Sigmoid colon (tissue), 7 donors: ENCODE data around the gene PLEKHO2. TPM values are rescaled to one million over a fixed set of nuclear protein-coding genes. Genes with fewer than 3 reads are reported as not detected.

Source experiments
- DNase-seq: peaks from one replicate; pipeline ENCODE4 v3.0.0-alpha.2; 2019
- H3K27ac ChIP-seq, 4 donors: fragments of 200-600 bp; sonication (generic); one replicate each; pipeline ENCODE4 v1.5.1; 2016 to 2019; ENCODE audit warnings: mild to moderate bottlenecking in 1 of 4
- H3K27me3 ChIP-seq, 3 donors: fragments of 200-600 bp; sonication (generic); one replicate each; pipeline ENCODE4 v1.5.1; 2019; ENCODE audit warnings: mild to moderate bottlenecking in 1 of 3
- H3K36me3 ChIP-seq, 4 donors: fragments of 200-600 bp; sonication (generic); one replicate each; pipeline ENCODE4 v1.5.1; 2016 to 2019
- H3K4me1 ChIP-seq, 4 donors: fragments of 200-600 bp; sonication (generic); one replicate each; pipeline ENCODE4 v1.5.1; 2017 to 2019
- H3K4me3 ChIP-seq, 4 donors: fragments of 200-600 bp; sonication (generic); one replicate each; pipeline ENCODE4 v1.5.1; 2017 to 2019; ENCODE audit warnings: mild to moderate bottlenecking in 2 of 4, moderate library complexity in 1 of 4
- H3K9me3 ChIP-seq, 4 donors: fragments of 200-600 bp in 3 of 4; sonication (generic) in 3 of 4; one replicate each; pipeline versions ENCODE4 v1.5.1 to v1.6.1; 2013 to 2019
- EP300 ChIP-seq, 4 donors: sonication (generic); formaldehyde crosslinking; IDR thresholded peaks; one replicate each; pipeline ENCODE4 v1.6.1; 2017; ENCODE audit warnings: antibody characterized with exemption in 4 of 4
- POLR2A ChIP-seq, 2 donors: fragments of 450-650 bp; IDR thresholded peaks; one replicate each; pipeline ENCODE4 v1.6.1; 2016; ENCODE audit warnings: antibody characterized with exemption in 2 of 2, mild to moderate bottlenecking in 2 of 2, moderate library complexity in 2 of 2
- POLR2AphosphoS5 ChIP-seq, 4 donors: sonication (generic); formaldehyde crosslinking; IDR thresholded peaks; one replicate each; pipeline ENCODE4 v1.6.1; 2017; ENCODE audit warnings: antibody characterized with exemption in 4 of 4
- WGBS, 2 donors: extraction: QIAGEN DNeasy Blood & Tissue Kit; methylation state at CpG; one replicate each; pipeline ENCODE4 v1.1.7; 2013; 5-methylcytosine and 5-hydroxymethylcytosine counted together
- intact Hi-C: fragments of 100-400 bp; cut with DNase I; formaldehyde crosslinking; loops from one replicate; pipeline ENCODE4 v1.15.1; 2023
- polyA plus RNA-seq, 3 donors: library from polyadenylated mRNA; stranded (reverse); fragments of 200-250 nt; gene quantifications; one replicate each; pipeline ENCODE4 v1.2.3, GENCODE V29; 2013
- total RNA-seq, 4 donors: library from RNA; depleted of rRNA; stranded (reverse); fragments of >200 nt; gene quantifications; one replicate each; pipeline ENCODE4 v1.1.0, GENCODE V29; 2016
- TF ChIP-seq, protein P1 (sequence below), 4 experiments: fragments of 450-650 bp in 3 of 4; fragments of 200-600 bp in 1 of 4; IDR thresholded peaks; one replicate each; pipeline ENCODE4 v1.5.1; 2016 to 2019; ENCODE audit warnings: antibody characterized with exemption in 4 of 4, mild to moderate bottlenecking in 3 of 4, moderate library complexity in 2 of 4
- donor health status: healthy with polysubstance abuse.
- donor health status: Bipolar disorder and iron deficiency.
- donor health status: healthy.

Gene PLEKHO2
- total and polyA plus RNA-seq, 7 donors = 11.4 to 43.4 (median 20.1) TPM

DNA sequence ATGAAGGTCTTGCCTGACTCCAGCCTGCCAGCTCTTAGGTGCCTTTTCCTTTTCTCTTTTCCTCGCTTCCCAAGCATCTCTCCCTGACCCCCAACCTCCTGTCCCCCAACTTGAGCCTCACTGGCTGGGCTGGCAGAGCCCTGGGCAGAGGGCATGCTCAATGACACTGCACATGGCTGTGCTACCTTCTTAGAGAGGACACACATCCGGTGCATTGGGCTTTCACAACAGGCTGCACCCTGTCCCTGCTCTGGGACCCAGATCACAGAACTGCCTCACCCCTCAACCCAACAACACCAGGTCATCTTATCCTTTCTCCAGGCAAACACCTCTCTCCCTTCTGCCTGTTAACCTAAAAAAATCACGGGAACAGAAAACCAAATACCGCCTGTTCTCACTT, 62.5 kb downstream of the PLEKHO2 start:
- H3K36me3 ChIP-seq = no peaks in the 10 kb centered on the region
- H3K4me1 ChIP-seq = peaks cover 0 to 10% (median 3%) of the 10 kb centered on the region in 4 donors
- H3K27ac ChIP-seq = no peak overlapping the region
- 90 to 94% methylated on average over 4 of the region's 4 CpGs for WGBS, 2 donors
- H3K4me3 ChIP-seq = no peak overlapping the region
- intact Hi-C loops = no loop called here
- peaks cover 0 to 7% (median 7%) of the 10 kb centered on the region in 4 donors for H3K9me3 ChIP-seq
- TF ChIP-seq EP300 (IDR thresholded peaks at IDR 0.05) (no peak), POLR2A (IDR thresholded peaks at IDR 0.05) (no peak), POLR2AphosphoS5 (IDR thresholded peaks at IDR 0.05) (no peak)
- TF ChIP-seq, protein P1, sequence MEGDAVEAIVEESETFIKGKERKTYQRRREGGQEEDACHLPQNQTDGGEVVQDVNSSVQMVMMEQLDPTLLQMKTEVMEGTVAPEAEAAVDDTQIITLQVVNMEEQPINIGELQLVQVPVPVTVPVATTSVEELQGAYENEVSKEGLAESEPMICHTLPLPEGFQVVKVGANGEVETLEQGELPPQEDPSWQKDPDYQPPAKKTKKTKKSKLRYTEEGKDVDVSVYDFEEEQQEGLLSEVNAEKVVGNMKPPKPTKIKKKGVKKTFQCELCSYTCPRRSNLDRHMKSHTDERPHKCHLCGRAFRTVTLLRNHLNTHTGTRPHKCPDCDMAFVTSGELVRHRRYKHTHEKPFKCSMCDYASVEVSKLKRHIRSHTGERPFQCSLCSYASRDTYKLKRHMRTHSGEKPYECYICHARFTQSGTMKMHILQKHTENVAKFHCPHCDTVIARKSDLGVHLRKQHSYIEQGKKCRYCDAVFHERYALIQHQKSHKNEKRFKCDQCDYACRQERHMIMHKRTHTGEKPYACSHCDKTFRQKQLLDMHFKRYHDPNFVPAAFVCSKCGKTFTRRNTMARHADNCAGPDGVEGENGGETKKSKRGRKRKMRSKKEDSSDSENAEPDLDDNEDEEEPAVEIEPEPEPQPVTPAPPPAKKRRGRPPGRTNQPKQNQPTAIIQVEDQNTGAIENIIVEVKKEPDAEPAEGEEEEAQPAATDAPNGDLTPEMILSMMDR (IDR thresholded peaks at IDR 0.05) = no peak
- H3K27me3 ChIP-seq = no peaks in the 10 kb centered on the region
- no peak for DNase-seq

- intact Hi-C loops = loop anchor here (1.0 to 5.0 kb wide), 2 partner anchors 58 to 174 kb away; no protein-coding TSS in a partner anchor
Observed at GRCh38 chr15:64905119-64905831, 63.6 kb downstream of the PLEKHO2 start.

GRCh38 chr15:64905941-64906340, 64.2 kb downstream of the PLEKHO2 start:
- intact Hi-C loops = loop anchor here (1.0 to 5.0 kb wide), 2 partner anchors 59 to 175 kb away; no protein-coding TSS in a partner anchor
- H3K9me3 ChIP-seq = peaks cover 0 to 6% (median 5%) of the 10 kb centered on the region in 4 donors
- no peak for DNase-seq
- peaks cover 0 to 10% (median 5%) of the 10 kb centered on the region in 4 donors for H3K4me1 ChIP-seq
- no peaks in the 10 kb centered on the region for H3K36me3 ChIP-seq
- H3K27ac ChIP-seq = peak overlapping the region in 1 of 4 donors; percentile 64
- 83 to 84% methylated on average over 9 of the region's 9 CpGs for WGBS, 2 donors
- H3K27me3 ChIP-seq = no peaks in the 10 kb centered on the region
- no peak overlapping the region for H3K4me3 ChIP-seq
- no peak for TF ChIP-seq POLR2AphosphoS5 (IDR thresholded peaks at IDR 0.05)
- TF ChIP-seq, protein P1 (IDR thresholded peaks at IDR 0.05) = no peak
- no peak for TF ChIP-seq POLR2A (IDR thresholded peaks at IDR 0.05)
- TF ChIP-seq EP300 (IDR thresholded peaks at IDR 0.05) = no peak

More at GRCh38 chr15:64905119-64905831, 63.6 kb downstream of the PLEKHO2 start:
- TF ChIP-seq, protein P1 (IDR thresholded peaks at IDR 0.05) = peak; percentile 81 to 92 (median 88)
- TF ChIP-seq POLR2AphosphoS5 (IDR thresholded peaks at IDR 0.05) (peak in 1 of 4 donors; percentile 42), EP300 (IDR thresholded peaks at IDR 0.05) (no peak), POLR2A (IDR thresholded peaks at IDR 0.05) (no peak)
- no peaks in the 10 kb centered on the region for H3K27me3 ChIP-seq
- no peaks in the 10 kb centered on the region for H3K36me3 ChIP-seq
- WGBS, 2 donors = 19 to 20% methylated on average over 30 of the region's 30 CpGs
- DNase-seq = peak; percentile 89
- H3K9me3 ChIP-seq = peaks cover 0 to 7% (median 7%) of the 10 kb centered on the region in 4 donors
- peaks cover 0 to 10% (median 3%) of the 10 kb centered on the region in 4 donors for H3K4me1 ChIP-seq
- peak overlapping the region; percentile 7 to 47 (median 38) for H3K4me3 ChIP-seq
- peak overlapping the region in 3 of 4 donors; percentile 28 to 64 (median 41) for H3K27ac ChIP-seq

- TF ChIP-seq POLR2A (IDR thresholded peaks at IDR 0.05) (no peak), EP300 (IDR thresholded peaks at IDR 0.05) (no peak), POLR2AphosphoS5 (IDR thresholded peaks at IDR 0.05) (no peak)
- TF ChIP-seq, protein P1 (IDR thresholded peaks at IDR 0.05) = no peak
- Histone ChIP-seq H3K4me3 (no peak overlapping the region), H3K27me3 (no peaks in the 10 kb centered on the region), H3K27ac (no peak overlapping the region), H3K36me3 (no peaks in the 10 kb centered on the region), H3K4me1 (peaks cover 0 to 15% (median 10%) of the 10 kb centered on the region in 4 donors), H3K9me3 (peaks cover 0 to 3% (median 1%) of the 10 kb centered on the region in 4 donors)
- 90 to 94% methylated on average over 3 of the region's 3 CpGs for WGBS, 2 donors
- intact Hi-C loops = loop anchor here (5.0 kb wide), 1 partner anchor 59 kb away; no protein-coding TSS in a partner anchor
- DNase-seq = no peak
Observed at GRCh38 chr15:64906402-64906801, 64.7 kb downstream of the PLEKHO2 start.
